ENCODE measurements around the gene CDK5RAP1.

CDK5RAP1 gene

DNA sequence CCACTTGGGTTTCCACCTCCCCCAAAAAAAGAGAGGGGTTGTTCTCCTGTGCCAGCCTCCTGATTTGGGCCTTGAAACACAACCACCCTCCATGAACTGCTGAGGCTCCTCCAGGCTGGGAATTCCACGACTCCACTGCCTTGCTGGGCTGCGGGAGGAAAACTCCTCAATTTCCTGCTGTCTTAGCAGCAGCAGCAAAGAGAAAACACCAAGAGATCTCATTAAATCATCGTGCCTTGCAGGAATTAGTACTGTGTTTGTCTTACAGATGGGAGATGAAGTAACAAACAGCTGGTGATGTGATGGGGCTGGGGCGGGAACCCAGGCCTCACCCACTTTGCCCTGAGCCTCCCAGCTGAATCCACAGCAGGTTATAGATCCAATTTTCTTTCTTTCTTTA lies 89.3 kb downstream of the CDK5RAP1 start:
- Histone ChIP-seq H2BK5ac (ENCODE audit: low read depth, low read length, poor library complexity, severe bottlenecking) (no peak overlapping the region), H3K23ac (ENCODE audit: low read length in 2 of 2) (no peak overlapping the region), H3K4ac (ENCODE audit: low read depth in 1 of 2, low read length in 2 of 2) (no peak overlapping the region), H3K18ac (ENCODE audit: low read depth in 1 of 2, low read length in 2 of 2) (no peak overlapping the region), H3K36me3 (ENCODE audit: control insufficient read depth in 1 of 2, insufficient read depth in 2 of 2, low read depth in 1 of 2, low read length in 2 of 2) (no peaks in the 10 kb centered on the region), H2BK15ac (ENCODE audit: low read depth, poor library complexity, severe bottlenecking) (no peak overlapping the region), H3K4me2 (ENCODE audit: low read length, poor library complexity, severe bottlenecking) (no peak overlapping the region), H2AK5ac (ENCODE audit: low read length, severe bottlenecking) (no peak overlapping the region), H4K8ac (ENCODE audit: low read length) (no peak overlapping the region), H3K9ac (ENCODE audit: low read length) (no peak overlapping the region), H3K4me3 (ENCODE audit: insufficient read depth in 1 of 2, low read depth in 1 of 2, low read length in 2 of 2) (no peak overlapping the region), H4K91ac (ENCODE audit: low read length) (no peak overlapping the region), H2BK120ac (ENCODE audit: low read depth, low read length) (no peak overlapping the region), H2AFZ (ENCODE audit: low read depth, low read length) (no peak overlapping the region), H3K27ac (ENCODE audit: low read length, poor library complexity, severe bottlenecking) (no peak overlapping the region), H3K79me1 (replicated peaks; ENCODE audit: low read length, poor library complexity, severe bottlenecking) (no peaks in the 10 kb centered on the region), H2BK12ac (ENCODE audit: low read length in 2 of 2) (no peak overlapping the region), H3K9me3 (ENCODE audit: control insufficient read depth, low read length) (no peaks in the 10 kb centered on the region), H3K27me3 (ENCODE audit: control insufficient read depth in 1 of 2, insufficient read depth in 1 of 2, low read length in 2 of 2) (peaks cover 15 to 38% of the 10 kb centered on the region in 2 experiments), H3K14ac (ENCODE audit: low read length in 2 of 2) (no peak overlapping the region), H3K4me1 (ENCODE audit: control insufficient read depth, insufficient read depth, low read depth, low read length) (no peaks in the 10 kb centered on the region)
- DNase-seq: no peak
- 74% methylated on average over 3 of the region's 4 CpGs for WGBS

DNA sequence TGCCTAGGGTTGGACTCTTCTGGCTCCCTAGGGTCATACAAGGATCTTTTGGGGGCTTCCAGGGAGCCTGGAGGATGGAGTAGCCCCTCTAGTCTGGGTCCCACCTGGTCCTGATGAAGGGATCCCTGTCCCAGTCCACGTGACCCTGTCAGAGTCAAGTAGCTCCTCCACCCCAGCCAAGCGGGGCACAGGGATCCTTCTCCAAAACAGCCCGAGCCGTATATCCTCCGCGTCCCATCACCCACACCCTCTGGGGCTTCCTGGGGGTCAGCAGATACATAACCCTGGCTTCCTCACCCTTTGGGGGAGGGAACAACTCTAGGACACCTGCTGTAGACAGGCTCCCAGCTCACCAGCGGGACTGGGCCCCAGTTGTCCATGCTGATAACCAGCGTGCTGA lies 90.3 kb downstream of the CDK5RAP1 start:
- Histone ChIP-seq H2AFZ (ENCODE audit: low read depth, low read length) (no peak overlapping the region), H3K23ac (ENCODE audit: low read length in 2 of 2) (no peak overlapping the region), H3K4me3 (ENCODE audit: insufficient read depth in 1 of 2, low read depth in 1 of 2, low read length in 2 of 2) (no peak overlapping the region), H4K91ac (ENCODE audit: low read length) (no peak overlapping the region), H3K14ac (ENCODE audit: low read length in 2 of 2) (no peak overlapping the region), H3K27me3 (ENCODE audit: control insufficient read depth in 1 of 2, insufficient read depth in 1 of 2, low read length in 2 of 2) (peaks cover 15 to 28% of the 10 kb centered on the region in 2 experiments), H3K36me3 (ENCODE audit: control insufficient read depth in 1 of 2, insufficient read depth in 2 of 2, low read depth in 1 of 2, low read length in 2 of 2) (no peaks in the 10 kb centered on the region), H4K8ac (ENCODE audit: low read length) (no peak overlapping the region), H3K18ac (ENCODE audit: low read depth in 1 of 2, low read length in 2 of 2) (no peak overlapping the region), H3K4me2 (ENCODE audit: low read length, poor library complexity, severe bottlenecking) (no peak overlapping the region), H2BK15ac (ENCODE audit: low read depth, poor library complexity, severe bottlenecking) (no peak overlapping the region), H2BK120ac (ENCODE audit: low read depth, low read length) (no peak overlapping the region), H2AK5ac (ENCODE audit: low read length, severe bottlenecking) (no peak overlapping the region), H3K27ac (ENCODE audit: low read length, poor library complexity, severe bottlenecking) (no peak overlapping the region), H3K4me1 (ENCODE audit: control insufficient read depth, insufficient read depth, low read depth, low read length) (no peaks in the 10 kb centered on the region), H2BK12ac (ENCODE audit: low read length in 2 of 2) (no peak overlapping the region), H3K79me1 (replicated peaks; ENCODE audit: low read length, poor library complexity, severe bottlenecking) (no peaks in the 10 kb centered on the region), H3K4ac (ENCODE audit: low read depth in 1 of 2, low read length in 2 of 2) (no peak overlapping the region), H3K9ac (ENCODE audit: low read length) (no peak overlapping the region), H3K9me3 (ENCODE audit: control insufficient read depth, low read length) (no peaks in the 10 kb centered on the region), H2BK5ac (ENCODE audit: low read depth, low read length, poor library complexity, severe bottlenecking) (no peak overlapping the region)
- DNase-seq: no peak
- WGBS: 85% methylated on average over 8 of the region's 8 CpGs

DNA sequence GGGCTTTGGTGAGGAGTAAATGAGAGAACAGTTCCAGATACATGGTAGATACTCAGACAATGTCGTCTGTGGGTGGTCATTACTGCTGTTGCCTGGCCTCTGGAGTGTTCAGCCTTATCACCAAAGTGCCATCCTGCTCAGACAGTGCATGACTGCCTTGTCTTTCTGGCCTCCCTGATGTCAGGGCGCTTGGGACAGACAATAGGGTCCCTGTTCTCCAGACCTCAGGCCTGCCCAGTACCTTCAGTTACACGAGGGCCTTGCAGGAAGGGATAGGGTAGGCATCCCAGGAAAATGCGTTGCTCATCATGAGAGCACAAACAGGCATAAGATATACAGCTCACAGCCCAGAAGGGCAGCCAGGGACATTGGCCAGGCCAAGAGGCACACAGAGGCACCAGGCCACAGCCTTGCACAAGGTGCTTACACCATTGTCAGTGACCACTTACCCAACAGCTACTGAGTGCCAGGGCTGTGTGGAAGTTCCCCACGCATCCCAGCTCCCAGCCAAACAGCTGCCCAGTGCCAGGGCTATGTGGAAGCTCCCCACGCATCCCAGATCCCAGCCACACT lies 90.9 kb downstream of the CDK5RAP1 start:
- no peak overlapping the region for H2BK120ac ChIP-seq (ENCODE audit: low read depth, low read length)
- 68% methylated on average over 6 of the region's 6 CpGs for WGBS
- H2BK5ac ChIP-seq (ENCODE audit: low read depth, low read length, poor library complexity, severe bottlenecking): no peak overlapping the region
- no peak overlapping the region for H3K18ac ChIP-seq (ENCODE audit: low read depth in 1 of 2, low read length in 2 of 2)
- no peak overlapping the region for H4K8ac ChIP-seq (ENCODE audit: low read length)
- H3K36me3 ChIP-seq (ENCODE audit: control insufficient read depth in 1 of 2, insufficient read depth in 2 of 2, low read depth in 1 of 2, low read length in 2 of 2): no peaks in the 10 kb centered on the region
- H3K4me2 ChIP-seq (ENCODE audit: low read length, poor library complexity, severe bottlenecking): no peak overlapping the region
- no peaks in the 10 kb centered on the region for H3K9me3 ChIP-seq (ENCODE audit: control insufficient read depth, low read length)
- H3K14ac ChIP-seq (ENCODE audit: low read length in 2 of 2): no peak overlapping the region
- H4K91ac ChIP-seq (ENCODE audit: low read length): no peak overlapping the region
- H3K4me1 ChIP-seq (ENCODE audit: control insufficient read depth, insufficient read depth, low read depth, low read length): peaks cover 4% of the 10 kb centered on the region
- H3K4ac ChIP-seq (ENCODE audit: low read depth in 1 of 2, low read length in 2 of 2): no peak overlapping the region
- H2AK5ac ChIP-seq (ENCODE audit: low read length, severe bottlenecking): no peak overlapping the region
- no peak overlapping the region for H3K23ac ChIP-seq (ENCODE audit: low read length in 2 of 2)
- H2BK15ac ChIP-seq (ENCODE audit: low read depth, poor library complexity, severe bottlenecking): no peak overlapping the region
- DNase-seq: no peak
- no peak overlapping the region for H3K27ac ChIP-seq (ENCODE audit: low read length, poor library complexity, severe bottlenecking)
- no peaks in the 10 kb centered on the region for H3K79me1 ChIP-seq (replicated peaks; ENCODE audit: low read length, poor library complexity, severe bottlenecking)
- no peak overlapping the region for H2BK12ac ChIP-seq (ENCODE audit: low read length in 2 of 2)
- peaks cover 15 to 24% of the 10 kb centered on the region in 2 experiments for H3K27me3 ChIP-seq (ENCODE audit: control insufficient read depth in 1 of 2, insufficient read depth in 1 of 2, low read length in 2 of 2)
- H3K4me3 ChIP-seq (ENCODE audit: insufficient read depth in 1 of 2, low read depth in 1 of 2, low read length in 2 of 2): no peak overlapping the region
- no peak overlapping the region for H3K9ac ChIP-seq (ENCODE audit: low read length)
- no peak overlapping the region for H2AFZ ChIP-seq (ENCODE audit: low read depth, low read length)

DNA sequence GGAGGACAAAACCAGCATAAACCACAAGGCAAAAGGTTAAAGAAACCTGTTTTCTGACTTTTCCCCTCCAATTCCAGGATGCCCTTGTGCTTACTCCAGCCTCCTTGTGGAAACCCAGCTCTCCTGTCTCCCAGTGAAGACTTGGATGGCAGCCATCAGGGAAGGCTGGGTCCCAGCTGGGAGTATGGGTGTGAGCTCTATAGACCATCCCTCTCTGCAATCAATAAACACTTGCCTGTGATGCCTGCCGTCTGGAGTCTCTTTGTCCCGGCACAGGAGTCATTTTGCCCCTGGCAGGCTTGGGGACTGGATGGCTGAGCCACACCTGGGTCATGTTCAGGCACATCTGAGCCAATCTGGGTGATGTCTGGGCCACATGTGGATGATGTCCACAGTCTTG lies 91.7 kb downstream of the CDK5RAP1 start:
- Histone ChIP-seq H3K4me3 (ENCODE audit: insufficient read depth in 1 of 2, low read depth in 1 of 2, low read length in 2 of 2) (no peak overlapping the region), H2BK15ac (ENCODE audit: low read depth, poor library complexity, severe bottlenecking) (no peak overlapping the region), H3K79me1 (replicated peaks; ENCODE audit: low read length, poor library complexity, severe bottlenecking) (no peaks in the 10 kb centered on the region), H3K27me3 (ENCODE audit: control insufficient read depth in 1 of 2, insufficient read depth in 1 of 2, low read length in 2 of 2) (peaks cover 15 to 18% of the 10 kb centered on the region in 2 experiments), H3K27ac (ENCODE audit: low read length, poor library complexity, severe bottlenecking) (no peak overlapping the region), H2AK5ac (ENCODE audit: low read length, severe bottlenecking) (no peak overlapping the region), H3K23ac (ENCODE audit: low read length in 2 of 2) (no peak overlapping the region), H4K8ac (ENCODE audit: low read length) (no peak overlapping the region), H2BK12ac (ENCODE audit: low read length in 2 of 2) (no peak overlapping the region), H3K18ac (ENCODE audit: low read depth in 1 of 2, low read length in 2 of 2) (no peak overlapping the region), H2BK120ac (ENCODE audit: low read depth, low read length) (no peak overlapping the region), H2AFZ (ENCODE audit: low read depth, low read length) (no peak overlapping the region), H3K4ac (ENCODE audit: low read depth in 1 of 2, low read length in 2 of 2) (no peak overlapping the region), H3K14ac (ENCODE audit: low read length in 2 of 2) (no peak overlapping the region), H2BK5ac (ENCODE audit: low read depth, low read length, poor library complexity, severe bottlenecking) (no peak overlapping the region), H3K36me3 (ENCODE audit: control insufficient read depth in 1 of 2, insufficient read depth in 2 of 2, low read depth in 1 of 2, low read length in 2 of 2) (no peaks in the 10 kb centered on the region), H4K91ac (ENCODE audit: low read length) (no peak overlapping the region), H3K9ac (ENCODE audit: low read length) (no peak overlapping the region), H3K9me3 (ENCODE audit: control insufficient read depth, low read length) (no peaks in the 10 kb centered on the region), H3K4me1 (ENCODE audit: control insufficient read depth, insufficient read depth, low read depth, low read length) (peaks cover 4% of the 10 kb centered on the region), H3K4me2 (ENCODE audit: low read length, poor library complexity, severe bottlenecking) (no peak overlapping the region)
- WGBS: 81% methylated on average over 2 of the region's 2 CpGs
- no peak for DNase-seq
